ENCODE measurements around the gene PALD1. TPM values are rescaled to one million over a fixed set of nuclear protein-coding genes. Genes with fewer than 3 reads are reported as not detected.

Gene PALD1
- total RNA-seq, 1 donor from 2014 or later: 1.2 TPM

GRCh38 chr10:70459061-70459773 is 19.4 kb upstream of the PALD1 start:
- H3K36me3 Mint-ChIP-seq (ENCODE audit: insufficient read depth): no peaks in the 10 kb centered on the region
- H3K4me3 Mint-ChIP-seq (ENCODE audit: low read depth): no peak overlapping the region
- H3K27ac Mint-ChIP-seq: no peak overlapping the region
- TF ChIP-seq CTCF (IDR thresholded peaks at IDR 0.05; ENCODE audit: unreplicated experiment): no peak
- H3K4me1 Mint-ChIP-seq (ENCODE audit: low read depth): no peaks in the 10 kb centered on the region
- no peaks in the 10 kb centered on the region for H3K9me3 Mint-ChIP-seq (ENCODE audit: low read depth)
- peaks cover 64% of the 10 kb centered on the region for H3K27me3 Mint-ChIP-seq
- no peak for DNase-seq (ENCODE audit: low spot score, unreplicated experiment)

- Mint-ChIP-seq H3K4me3 (ENCODE audit: low read depth) (no peak overlapping the region), H3K9me3 (ENCODE audit: low read depth) (no peaks in the 10 kb centered on the region), H3K27ac (no peak overlapping the region), H3K27me3 (peaks cover 63% of the 10 kb centered on the region), H3K36me3 (ENCODE audit: insufficient read depth) (no peaks in the 10 kb centered on the region), H3K4me1 (ENCODE audit: low read depth) (no peaks in the 10 kb centered on the region)
- TF ChIP-seq CTCF (IDR thresholded peaks at IDR 0.05; ENCODE audit: unreplicated experiment): no peak
- no peak for DNase-seq (ENCODE audit: low spot score, unreplicated experiment)
These were observed 18.6 kb upstream of the PALD1 start for GRCh38 chr10:70459774-70460490.

GRCh38 chr10:70461397-70462348 is 16.9 kb upstream of the PALD1 start:
- H3K27me3 Mint-ChIP-seq: peaks cover 50% of the 10 kb centered on the region
- no peaks in the 10 kb centered on the region for H3K4me1 Mint-ChIP-seq (ENCODE audit: low read depth)
- no peak overlapping the region for H3K4me3 Mint-ChIP-seq (ENCODE audit: low read depth)
- H3K36me3 Mint-ChIP-seq (ENCODE audit: insufficient read depth): no peaks in the 10 kb centered on the region
- no peak overlapping the region for H3K27ac Mint-ChIP-seq
- no peak for DNase-seq (ENCODE audit: low spot score, unreplicated experiment)
- peak; percentile 77 for TF ChIP-seq CTCF (IDR thresholded peaks at IDR 0.05; ENCODE audit: unreplicated experiment)
- no peaks in the 10 kb centered on the region for H3K9me3 Mint-ChIP-seq (ENCODE audit: low read depth)

GRCh38 chr10:70462349-70462984 is 16.1 kb upstream of the PALD1 start:
- H3K9me3 Mint-ChIP-seq (ENCODE audit: low read depth): no peaks in the 10 kb centered on the region
- no peaks in the 10 kb centered on the region for H3K36me3 Mint-ChIP-seq (ENCODE audit: insufficient read depth)
- TF ChIP-seq CTCF (IDR thresholded peaks at IDR 0.05; ENCODE audit: unreplicated experiment): no peak
- no peak overlapping the region for H3K4me3 Mint-ChIP-seq (ENCODE audit: low read depth)
- H3K27me3 Mint-ChIP-seq: peaks cover 43% of the 10 kb centered on the region
- no peak for DNase-seq (ENCODE audit: low spot score, unreplicated experiment)
- H3K27ac Mint-ChIP-seq: no peak overlapping the region
- H3K4me1 Mint-ChIP-seq (ENCODE audit: low read depth): no peaks in the 10 kb centered on the region
